ENCODE data around the gene HCN1. TPM values are rescaled to one million over a fixed set of nuclear protein-coding genes. Genes with fewer than 3 reads are reported as not detected.
"Not testable (repeated sequence)": the region's sequence is repeated elsewhere in the genome, so short reads cannot be mapped to it uniquely, and the experiment has no call there.

Gene HCN1
- polyA plus RNA-seq, 3 donors, result not detected

- H4K20me1 ChIP-seq (ENCODE audit: insufficient read depth, low read length), result no peaks in the 10 kb centered on the region
- no peak overlapping the region for H3K4me2 ChIP-seq (replicated peaks; ENCODE audit: extremely low read depth, low read length, poor library complexity, severe bottlenecking)
- intact Hi-C loops (cut with micrococcal nuclease), result no loop called here
- H3K9ac ChIP-seq (ENCODE audit: insufficient read depth, low read length, poor library complexity, severe bottlenecking), result no peak overlapping the region
- H3K9me3 ChIP-seq (replicated peaks in 1 of 2; ENCODE audit: control insufficient read depth in 1 of 2, insufficient read depth in 1 of 2, low read length in 2 of 2), result peaks cover 3 to 4% of the 10 kb centered on the region in 2 donors
- Mint-ChIP-seq H3K4me1 (no peaks in the 10 kb centered on the region), H3K9me3 (peaks cover 0 to 6% (median 1%) of the 10 kb centered on the region in 7 donors), H3K27me3 (ENCODE audit: low read depth in 3 of 3) (no peaks in the 10 kb centered on the region), H3K4me3 (no peak overlapping the region), H3K27ac (no peak overlapping the region), H3K36me3 (no peaks in the 10 kb centered on the region)
- no peaks in the 10 kb centered on the region for H3K79me2 ChIP-seq (ENCODE audit: insufficient read depth, low read length)
- WGBS (ENCODE audit: insufficient coverage), result no CpG with 5 or more reads among the region's 1 CpG
- no peak overlapping the region for H3K27ac ChIP-seq (ENCODE audit: low read depth in 1 of 2, low read length in 2 of 2)
- no peak overlapping the region for H3K4me3 ChIP-seq (replicated peaks in 1 of 3; ENCODE audit: low read depth in 2 of 3, low read length in 3 of 3)
- no peaks in the 10 kb centered on the region for H3K36me3 ChIP-seq (replicated peaks in 1 of 2; ENCODE audit: control insufficient read depth in 1 of 2, insufficient read depth in 2 of 2, low read length in 2 of 2)
- DNase-seq, result no peak
- no peak overlapping the region for H2AFZ ChIP-seq (ENCODE audit: insufficient read depth, low read depth, low read length, poor library complexity, severe bottlenecking)
- H3K27me3 ChIP-seq (ENCODE audit: control insufficient read depth in 2 of 2, insufficient read depth in 2 of 2, low read length in 2 of 2), result no peaks in the 10 kb centered on the region
- no peaks in the 10 kb centered on the region for H3K4me1 ChIP-seq (ENCODE audit: control insufficient read depth in 1 of 2, insufficient read depth in 2 of 2, low read length in 2 of 2)
- no peak for TF ChIP-seq CTCF (IDR thresholded peaks at IDR 0.05)
Observed at GRCh38 chr5:45334939-45335338, 361.2 kb downstream of the HCN1 start.

GRCh38 chr5:45312627-45313026 is 383.6 kb downstream of the HCN1 start:
- H3K36me3 ChIP-seq (replicated peaks in 1 of 2; ENCODE audit: control insufficient read depth in 1 of 2, insufficient read depth in 2 of 2, low read length in 2 of 2); H3K4me1 Mint-ChIP-seq; H3K9ac ChIP-seq (ENCODE audit: insufficient read depth, low read length, poor library complexity, severe bottlenecking); H3K4me2 ChIP-seq (replicated peaks; ENCODE audit: extremely low read depth, low read length, poor library complexity, severe bottlenecking); H2AFZ ChIP-seq (ENCODE audit: insufficient read depth, low read depth, low read length, poor library complexity, severe bottlenecking); H3K27me3 ChIP-seq (ENCODE audit: control insufficient read depth in 2 of 2, insufficient read depth in 2 of 2, low read length in 2 of 2); H4K20me1 ChIP-seq (ENCODE audit: insufficient read depth, low read length); H3K36me3 Mint-ChIP-seq; DNase-seq; H3K4me3 ChIP-seq (replicated peaks in 1 of 3; ENCODE audit: low read depth in 2 of 3, low read length in 3 of 3); intact Hi-C loops (cut with micrococcal nuclease); H3K27me3 Mint-ChIP-seq (ENCODE audit: low read depth in 3 of 3); H3K4me3 Mint-ChIP-seq; H3K27ac ChIP-seq (ENCODE audit: low read depth in 1 of 2, low read length in 2 of 2); H3K79me2 ChIP-seq (ENCODE audit: insufficient read depth, low read length); H3K27ac Mint-ChIP-seq; H3K4me1 ChIP-seq (ENCODE audit: control insufficient read depth in 1 of 2, insufficient read depth in 2 of 2, low read length in 2 of 2): not testable (repeated sequence)
- WGBS (ENCODE audit: insufficient coverage), result 85% methylated on average over 6 of the region's 8 CpGs
- H3K9me3 ChIP-seq (replicated peaks in 1 of 2; ENCODE audit: control insufficient read depth in 1 of 2, insufficient read depth in 1 of 2, low read length in 2 of 2), result peaks cover 13 to 23% of the 10 kb centered on the region in 2 donors
- peaks cover 2 to 23% (median 17%) of the 10 kb centered on the region in 7 donors for H3K9me3 Mint-ChIP-seq
